GM23248 (cell line): ENCODE measurements around the gene TSPAN5. TPM values are rescaled to one million over a fixed set of nuclear protein-coding genes. Genes with fewer than 3 reads are reported as not detected.

Source experiments
- DNase-seq: peaks from one replicate; pipeline ENCODE4 v3.0.0-alpha.2; 2015
- H2AFZ ChIP-seq: fragments of 200-600 bp; sonication (generic); 2 replicates; pipeline ENCODE4 v1.6.1; 2016; ENCODE audit warnings: antibody characterized with exemption
- H3F3A ChIP-seq: fragments of 200-600 bp; sonication (generic); 2 replicates; pipeline ENCODE4 v1.6.1; 2016; ENCODE audit warnings: mild to moderate bottlenecking, antibody characterized with exemption, mixed run types; ENCODE audit not compliant: insufficient read depth
- H3K27ac ChIP-seq: fragments of 200-600 bp; sonication (generic); 2 replicates; pipeline ENCODE4 v1.5.1; 2016; ENCODE audit warnings: mild to moderate bottlenecking
- H3K27me3 ChIP-seq: fragments of 200-600 bp; sonication (generic); replicated peaks from 2 replicates; pipeline ENCODE4 v1.6.1; 2016; ENCODE audit warnings: mild to moderate bottlenecking; ENCODE audit not compliant: insufficient read depth
- H3K36me3 ChIP-seq: fragments of 200-600 bp; sonication (generic); 2 replicates; pipeline ENCODE4 v1.6.1; 2016; ENCODE audit warnings: low read depth, mild to moderate bottlenecking
- H3K4me1 ChIP-seq: fragments of 200-600 bp; sonication (generic); 2 replicates; pipeline ENCODE4 v1.6.1; 2016; ENCODE audit warnings: mild to moderate bottlenecking; ENCODE audit not compliant: insufficient read depth
- H3K4me2 ChIP-seq: fragments of 200-600 bp; sonication (generic); one replicate; pipeline ENCODE4 v1.6.1; 2016; ENCODE audit warnings: mild to moderate bottlenecking; ENCODE audit not compliant: unreplicated experiment
- H3K4me3 ChIP-seq: fragments of 200-600 bp; sonication (generic); 2 replicates; pipeline ENCODE4 v1.5.1; 2016; ENCODE audit warnings: mild to moderate bottlenecking
- H3K79me2 ChIP-seq: fragments of 200-600 bp; sonication (generic); 2 replicates; pipeline ENCODE4 v1.6.1; 2016; ENCODE audit warnings: mild to moderate bottlenecking; ENCODE audit not compliant: insufficient read depth
- H3K9ac ChIP-seq: fragments of 200-600 bp; sonication (generic); 2 replicates; pipeline ENCODE4 v1.6.1; 2016; ENCODE audit warnings: mild to moderate bottlenecking
- H3K9me2 ChIP-seq: fragments of 200-600 bp; sonication (generic); 2 replicates; pipeline ENCODE4 v1.6.1; 2016; ENCODE audit warnings: mixed run types, mild to moderate bottlenecking, moderate library complexity; ENCODE audit not compliant: insufficient read depth
- H3K9me3 ChIP-seq: fragments of 200-600 bp; sonication (generic); one replicate; pipeline ENCODE4 v1.6.1; 2017; ENCODE audit warnings: low read depth
- H4K20me1 ChIP-seq: fragments of 200-600 bp; sonication (generic); 2 replicates; pipeline ENCODE4 v1.6.0; 2016; ENCODE audit not compliant: insufficient read depth
- EZH2 ChIP-seq: fragments of 200-600 bp; sonication (generic); IDR thresholded peaks from 2 replicates; pipeline ENCODE4 v1.6.1; 2018; ENCODE audit warnings: antibody characterized with exemption, mild to moderate bottlenecking; ENCODE audit not compliant: insufficient read depth, poor library complexity, severe bottlenecking
- EZH2phosphoT487 ChIP-seq: fragments of 200-600 bp; sonication (generic); IDR thresholded peaks from 2 replicates; pipeline ENCODE4 v1.6.1; 2018; ENCODE audit warnings: antibody characterized with exemption, moderate library complexity, mild to moderate bottlenecking, low read depth; ENCODE audit not compliant: insufficient read depth
- WGBS, 2 experiments: methylation state at CpG; one replicate each; pipeline ENCODE4 v1.1.6; 2015 to 2017; ENCODE audit warnings: low lambda C conversion rate in 2 of 2, low coverage in 1 of 2; ENCODE audit errors: missing lambda C conversion rate in 2 of 2; 5-methylcytosine and 5-hydroxymethylcytosine counted together
- in situ Hi-C: fragments of 300-500 bp; cut with MboI; formaldehyde crosslinking; loops from 2 replicates; pipeline ENCODE4 v1.15.0; 2020
- polyA plus RNA-seq: library from polyadenylated mRNA; unstranded; fragments of >200 nt; fragmentation: Nextera tagmentation; extraction: Ambion mirVana; gene quantifications from 2 replicates; pipeline ENCODE4 v1.2.1, GENCODE V29; 2016
- total RNA-seq: library from RNA; depleted of rRNA; stranded (reverse); fragments of >200 nt; shearing (Covaris generic); gene quantifications from 2 replicates; pipeline ENCODE4 v1.2.3, GENCODE V29; 2014

TSPAN5 gene
- total and polyA plus RNA-seq, 2 experiments from 2014 or later, result 61.9 to 76.6 TPM

DNA sequence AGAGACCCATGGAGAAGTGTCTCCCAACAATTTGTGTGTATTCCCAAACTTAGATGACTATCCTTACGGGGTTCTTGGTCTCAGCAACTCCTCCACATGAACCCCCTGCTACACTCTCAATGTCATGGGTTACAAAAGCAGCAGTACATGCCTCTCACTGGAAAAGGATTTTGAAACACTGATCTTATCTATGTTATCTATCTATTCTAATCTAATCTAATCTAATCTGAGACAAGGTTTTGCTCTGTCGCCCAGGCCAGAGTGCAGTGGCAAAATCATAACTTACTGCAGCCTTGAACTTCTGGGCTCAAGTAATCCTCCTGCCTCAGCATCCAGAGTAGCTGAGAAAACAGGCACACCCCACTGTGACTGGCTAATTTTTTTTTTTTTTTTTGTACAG lies 19.3 kb downstream of the TSPAN5 start:
- WGBS, 2 experiments, result 96 to 97% methylated on average over 2 of the region's 2 CpGs
- no peaks in the 10 kb centered on the region for H3K9me2 ChIP-seq
- TF ChIP-seq EZH2, result no peak
- no peak for TF ChIP-seq EZH2phosphoT487
- H3K36me3 ChIP-seq, result no peaks in the 10 kb centered on the region
- H3K4me1 ChIP-seq, result peaks cover 44% of the 10 kb centered on the region
- H3K4me3 ChIP-seq, result peak overlapping the region; percentile 57
- peak overlapping the region; percentile 41 for H3K9ac ChIP-seq
- peaks cover 13% of the 10 kb centered on the region for H3F3A ChIP-seq
- no peak overlapping the region for H2AFZ ChIP-seq
- peak overlapping the region; percentile 50 for H3K27ac ChIP-seq
- H3K27me3 ChIP-seq, result no peaks in the 10 kb centered on the region
- no peaks in the 10 kb centered on the region for H3K9me3 ChIP-seq
- peaks cover 100% of the 10 kb centered on the region for H3K79me2 ChIP-seq
- no peak for DNase-seq
- in situ Hi-C loops, result no loop called here
- H4K20me1 ChIP-seq, result no peaks in the 10 kb centered on the region
- H3K4me2 ChIP-seq, result peak overlapping the region; percentile 58

DNA sequence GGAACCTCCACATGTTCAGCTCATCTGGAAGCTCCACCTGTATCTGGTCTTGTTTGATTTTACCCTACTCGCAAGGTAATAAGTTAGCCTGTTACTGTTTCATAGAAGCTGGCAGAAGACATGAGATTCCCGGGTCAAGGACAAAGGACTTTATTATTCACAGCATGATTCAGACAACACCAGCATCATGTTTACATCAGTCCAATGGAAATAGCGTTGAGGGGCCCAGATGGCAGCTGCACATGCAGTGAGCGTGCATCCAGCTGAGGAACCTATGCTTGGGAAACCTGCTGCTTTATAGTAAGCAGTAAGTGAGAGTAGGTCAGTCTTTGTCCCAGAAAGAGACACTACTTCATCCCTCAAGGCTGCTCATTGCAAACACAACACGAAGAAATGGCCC lies 19.8 kb downstream of the TSPAN5 start:
- Histone ChIP-seq H3K79me2 (peaks cover 100% of the 10 kb centered on the region), H3K4me2 (peak overlapping the region; percentile 58), H3K27ac (no peak overlapping the region), H3K9me3 (no peaks in the 10 kb centered on the region), H3K9me2 (no peaks in the 10 kb centered on the region), H3K4me1 (peaks cover 43% of the 10 kb centered on the region), H3K9ac (no peak overlapping the region), H3K27me3 (no peaks in the 10 kb centered on the region), H3F3A (peaks cover 12% of the 10 kb centered on the region), H3K36me3 (no peaks in the 10 kb centered on the region), H2AFZ (no peak overlapping the region), H3K4me3 (no peak overlapping the region), H4K20me1 (no peaks in the 10 kb centered on the region)
- TF ChIP-seq EZH2phosphoT487 (no peak), EZH2 (no peak)
- WGBS, 2 experiments, result 94% methylated on average over 5 of the region's 5 CpGs
- peak; percentile 37 for DNase-seq
- in situ Hi-C loops, result no loop called here

DNA sequence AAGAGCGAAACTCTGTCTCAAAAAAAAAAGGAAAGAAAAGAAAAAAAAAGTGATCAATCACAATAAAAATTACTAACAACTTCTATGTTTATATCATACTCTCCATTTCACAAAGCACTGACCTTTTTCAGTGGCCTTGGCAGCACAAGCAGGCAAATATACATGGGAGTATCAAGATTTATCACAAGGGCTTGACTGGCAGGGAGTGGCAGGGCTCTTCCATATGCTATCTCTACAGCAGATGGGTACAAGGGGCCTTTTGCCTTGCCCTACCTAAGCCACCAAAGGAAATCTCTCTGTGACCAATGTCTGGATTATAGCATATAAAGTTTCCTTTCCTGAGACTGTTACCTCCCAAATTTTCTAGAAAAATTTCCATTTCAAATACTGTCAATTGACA lies 24.4 kb downstream of the TSPAN5 start:
- DNase-seq, result no peak
- no peaks in the 10 kb centered on the region for H3K27me3 ChIP-seq
- peaks cover 15% of the 10 kb centered on the region; the same call in 1 of the 2 replicates for H3F3A ChIP-seq
- TF ChIP-seq EZH2phosphoT487 (no peak), EZH2 (no peak)
- no peak overlapping the region for H2AFZ ChIP-seq
- no peak overlapping the region for H3K27ac ChIP-seq
- H3K9me2 ChIP-seq, result no peaks in the 10 kb centered on the region
- in situ Hi-C loops, result no loop called here
- H3K36me3 ChIP-seq, result no peaks in the 10 kb centered on the region
- H3K9me3 ChIP-seq, result no peaks in the 10 kb centered on the region
- H3K79me2 ChIP-seq, result peaks cover 100% of the 10 kb centered on the region
- no peak overlapping the region for H3K4me2 ChIP-seq
- WGBS, 2 experiments, result 88 to 97% methylated on average over 1 of the region's 1 CpG
- H3K4me3 ChIP-seq, result no peak overlapping the region
- H4K20me1 ChIP-seq, result no peaks in the 10 kb centered on the region
- no peak overlapping the region for H3K9ac ChIP-seq
- peaks cover 8% of the 10 kb centered on the region; the same call in 1 of the 2 replicates for H3K4me1 ChIP-seq

DNA sequence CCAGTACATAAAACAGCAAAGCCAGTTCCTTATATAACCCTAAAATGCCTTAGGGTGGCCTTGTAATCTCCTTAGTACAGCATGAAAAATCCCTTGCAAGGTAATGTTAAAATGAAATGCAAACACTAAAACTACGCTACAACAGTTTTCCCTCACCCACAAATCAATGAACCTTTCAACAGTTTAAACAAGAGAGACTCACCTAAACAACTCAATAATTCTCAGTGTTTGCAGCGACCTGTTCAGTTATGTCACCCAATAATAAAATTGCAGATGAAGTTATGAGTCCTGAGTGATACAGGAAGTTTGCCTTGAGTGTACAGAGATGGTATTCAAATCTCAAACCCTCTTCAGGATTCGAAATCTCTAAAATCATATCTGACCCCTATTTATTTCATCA lies 25.3 kb downstream of the TSPAN5 start:
- H3K9me2 ChIP-seq, result no peaks in the 10 kb centered on the region
- peaks cover 24% of the 10 kb centered on the region for H3F3A ChIP-seq
- H3K27me3 ChIP-seq, result no peaks in the 10 kb centered on the region
- no peak overlapping the region for H3K4me3 ChIP-seq
- TF ChIP-seq EZH2, result no peak
- no peak for TF ChIP-seq EZH2phosphoT487
- no peak overlapping the region for H3K27ac ChIP-seq
- peaks cover 100% of the 10 kb centered on the region for H3K79me2 ChIP-seq
- no peak overlapping the region for H3K4me2 ChIP-seq
- no peak overlapping the region for H3K9ac ChIP-seq
- no peak overlapping the region for H2AFZ ChIP-seq
- peaks cover 10% of the 10 kb centered on the region; the same call in 1 of the 2 replicates for H3K4me1 ChIP-seq
- in situ Hi-C loops, result no loop called here
- no peaks in the 10 kb centered on the region for H4K20me1 ChIP-seq
- DNase-seq, result no peak
- H3K36me3 ChIP-seq, result 0 out of 2 replicates have a peak, but pooled peaks cover 4% of the 10 kb centered on the region
- 100% methylated on average over 3 of the region's 3 CpGs for WGBS, 2 experiments
- H3K9me3 ChIP-seq, result no peaks in the 10 kb centered on the region

DNA sequence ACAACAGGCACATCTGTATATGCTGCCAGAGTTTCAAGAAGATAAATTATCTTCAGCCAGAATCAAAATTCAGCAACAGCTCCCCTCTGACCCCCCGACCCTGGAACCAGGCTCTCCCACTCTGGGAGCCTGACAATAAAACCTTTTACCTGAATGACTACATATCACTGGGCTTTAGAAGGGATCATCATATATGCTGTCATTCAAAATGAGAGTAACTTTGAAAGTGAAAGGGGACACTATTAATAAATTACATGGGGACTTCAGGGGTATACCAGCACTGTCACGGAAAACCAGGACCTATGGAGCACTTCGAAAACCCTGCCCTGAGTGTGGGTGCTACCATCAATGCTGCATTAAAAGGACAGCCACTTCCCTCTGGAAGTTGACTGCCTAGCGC lies 26.2 kb downstream of the TSPAN5 start:
- H3K27me3 ChIP-seq, result no peaks in the 10 kb centered on the region
- 0 out of 2 replicates have a peak, but pooled peaks cover 4% of the 10 kb centered on the region for H3K36me3 ChIP-seq
- no peak overlapping the region for H2AFZ ChIP-seq
- no peak overlapping the region for H3K4me3 ChIP-seq
- DNase-seq, result no peak
- peaks cover 33% of the 10 kb centered on the region for H3F3A ChIP-seq
- H4K20me1 ChIP-seq, result no peaks in the 10 kb centered on the region
- no peaks in the 10 kb centered on the region for H3K9me2 ChIP-seq
- in situ Hi-C loops, result no loop called here
- no peak overlapping the region for H3K4me2 ChIP-seq
- no peaks in the 10 kb centered on the region for H3K9me3 ChIP-seq
- TF ChIP-seq EZH2 (no peak), EZH2phosphoT487 (no peak)
- H3K9ac ChIP-seq, result no peak overlapping the region
- peaks cover 98% of the 10 kb centered on the region for H3K79me2 ChIP-seq
- peaks cover 19% of the 10 kb centered on the region for H3K4me1 ChIP-seq
- WGBS, 2 experiments, result 97 to 99% methylated on average over 4 of the region's 4 CpGs
- no peak overlapping the region for H3K27ac ChIP-seq
